Psoas muscle (tissue), 8 donors: ENCODE measurements around the gene TIMM29. TPM values are rescaled to one million over a fixed set of nuclear protein-coding genes. Genes with fewer than 3 reads are reported as not detected.

Experiments used
- ATAC-seq, 4 donors: fragments of 200-7000 bp; cut with Tn5 transposase; one replicate each; pipeline ENCODE4 v1.9.1; 2020; ENCODE audit warnings: moderate library complexity in 3 of 4, mild to moderate bottlenecking in 2 of 4
- DNase-seq, 2 donors: peaks; one replicate each; pipeline ENCODE4 v3.0.0-alpha.2; 2020
- H3K27ac ChIP-seq: fragments of 200-600 bp; one replicate; pipeline ENCODE4 v1.8.0; 2022
- H3K27me3 ChIP-seq, 3 donors: fragments of 200-600 bp in 1 of 3; one replicate each; pipeline versions ENCODE4 v1.6.1 to v1.8.0; 2013 to 2022; ENCODE audit warnings: low read length in 2 of 3, mild to moderate bottlenecking in 2 of 3, moderate library complexity in 1 of 3; ENCODE audit not compliant: insufficient read depth in 3 of 3
- H3K36me3 ChIP-seq, 2 donors: fragments of 200-600 bp in 1 of 2; one replicate each; pipeline versions ENCODE4 v1.6.1 to v1.8.0; 2013 to 2022; ENCODE audit warnings: low read depth in 1 of 2, mild to moderate bottlenecking in 1 of 2, moderate library complexity in 1 of 2; ENCODE audit not compliant: insufficient read depth in 1 of 2
- H3K4me1 ChIP-seq: fragments of 200-600 bp; one replicate; pipeline ENCODE4 v1.8.0; 2022
- H3K4me3 ChIP-seq: fragments of 200-600 bp; one replicate; pipeline ENCODE4 v1.8.0; 2022; ENCODE audit warnings: mild to moderate bottlenecking
- H3K9me3 ChIP-seq: fragments of 200-600 bp; one replicate; pipeline ENCODE4 v1.8.0; 2022
- CTCF ChIP-seq: fragments of 200-600 bp; IDR thresholded peaks from one replicate; pipeline ENCODE4 v1.8.0; 2022; ENCODE audit warnings: antibody characterized with exemption
- WGBS, 3 donors: extraction: QIAGEN DNeasy Blood & Tissue Kit; methylation state at CpG; one replicate each; pipeline versions ENCODE4 v1.1.6 to v1.1.7; 2013; 5-methylcytosine and 5-hydroxymethylcytosine counted together
- intact Hi-C, 2 donors: fragments of 100-400 bp; cut with DNase I; formaldehyde crosslinking; loops; one replicate each; pipeline versions ENCODE4 v1.11.0 to v1.14.2; 2022
- polyA plus RNA-seq, 3 donors: library from polyadenylated mRNA; stranded (reverse); fragments of 200-250 nt; gene quantifications; one replicate each; pipeline ENCODE4 v1.2.3, GENCODE V29; 2013
- total RNA-seq, 4 donors: library from RNA; stranded (reverse); fragmentation: NEBNext Ultra II Directional in 2 of 4; extraction: Animal tissue kit (Norgen Biotek cat#: 25700) in 2 of 4; gene quantifications; one replicate each; pipeline versions ENCODE4 v1.2.1 to v1.2.4, GENCODE V29; 2021 to 2023
- donor health status: healthy with polysubstance abuse.
- donor health status: DM: no; HTN: no; CAD: no; lungs with moderate emphysema.
- donor health status: Bipolar disorder and iron deficiency.
- donor health status: healthy.
- donor health status: DM: yes; HTN: yes; CAD: no.
- donor health status: DM: no; HTN: no; CAD: no.
- donor health status: DM: no; HTN: no; CAD: no.
- donor health status: DM: yes; HTN: yes; CAD: no.

Gene TIMM29
- total and polyA plus RNA-seq, 7 donors: 12.9 to 29.0 (median 18.3) TPM

GRCh38 chr19:10908380-10908960 lies 20.1 kb upstream of the TIMM29 start:
- peaks cover 0 to 68% of the 10 kb centered on the region in 2 donors for H3K36me3 ChIP-seq
- WGBS, 3 donors: 76 to 80% (median 77%) methylated on average over 17 of the region's 17 CpGs
- no peak for TF ChIP-seq CTCF
- H3K4me3 ChIP-seq: no peak overlapping the region
- no peak for ATAC-seq
- H3K9me3 ChIP-seq: no peaks in the 10 kb centered on the region
- no peak for DNase-seq
- intact Hi-C loops: no loop called here
- H3K27ac ChIP-seq: no peak overlapping the region
- H3K27me3 ChIP-seq: no peaks in the 10 kb centered on the region
- peaks cover 27% of the 10 kb centered on the region for H3K4me1 ChIP-seq

GRCh38 chr19:10911579-10912363 lies 16.8 kb upstream of the TIMM29 start:
- 65 to 74% (median 69%) methylated on average over 31 of the region's 31 CpGs for WGBS, 3 donors
- Histone ChIP-seq H3K4me1 (peaks cover 32% of the 10 kb centered on the region), H3K9me3 (no peaks in the 10 kb centered on the region), H3K36me3 (peaks cover 0 to 89% of the 10 kb centered on the region in 2 donors), H3K4me3 (no peak overlapping the region), H3K27me3 (no peaks in the 10 kb centered on the region), H3K27ac (peak overlapping the region; percentile 85)
- DNase-seq: no peak
- intact Hi-C loops: no loop called here
- ATAC-seq: peak; percentile 63 to 86 (median 75)
- TF ChIP-seq CTCF: no peak

GRCh38 chr19:10912619-10913018 lies 16.0 kb upstream of the TIMM29 start:
- no peak for DNase-seq
- no peak for TF ChIP-seq CTCF
- intact Hi-C loops: no loop called here
- H3K36me3 ChIP-seq: peaks cover 0 to 95% of the 10 kb centered on the region in 2 donors
- no peaks in the 10 kb centered on the region for H3K9me3 ChIP-seq
- no peaks in the 10 kb centered on the region for H3K27me3 ChIP-seq
- ATAC-seq: no peak
- WGBS, 3 donors: 94 to 95% (median 95%) methylated on average over 18 of the region's 18 CpGs
- H3K27ac ChIP-seq: peak overlapping the region; percentile 85
- no peak overlapping the region for H3K4me3 ChIP-seq
- H3K4me1 ChIP-seq: peaks cover 32% of the 10 kb centered on the region

GRCh38 chr19:10913716-10914340 lies 14.8 kb upstream of the TIMM29 start:
- ATAC-seq (no peak), DNase-seq (no peak)
- no peak for TF ChIP-seq CTCF
- intact Hi-C loops: no loop called here
- Histone ChIP-seq H3K4me1 (peaks cover 32% of the 10 kb centered on the region), H3K27ac (peak overlapping the region; percentile 44), H3K4me3 (no peak overlapping the region), H3K9me3 (no peaks in the 10 kb centered on the region), H3K36me3 (peaks cover 0 to 95% of the 10 kb centered on the region in 2 donors), H3K27me3 (no peaks in the 10 kb centered on the region)
- 75 to 82% (median 77%) methylated on average over 23 to 24 of the region's 24 CpGs for WGBS, 3 donors
